GM18909 (cell line): ENCODE data around the gene EML3.
A peak's percentile ranks its signal among the peaks of the same experiment; 100 is the strongest.
"Not testable (repeated sequence)": the region's sequence is repeated elsewhere in the genome, so short reads cannot be mapped to it uniquely, and the experiment has no call there.

Experiments
- ATAC-seq: cut with Tn5 transposase; IDR thresholded peaks from one replicate; pipeline ENCODE4 v1.9.1; 2021; ENCODE audit warnings: mild to moderate bottlenecking; ENCODE audit not compliant: unreplicated experiment, poor library complexity

EML3 gene

DNA sequence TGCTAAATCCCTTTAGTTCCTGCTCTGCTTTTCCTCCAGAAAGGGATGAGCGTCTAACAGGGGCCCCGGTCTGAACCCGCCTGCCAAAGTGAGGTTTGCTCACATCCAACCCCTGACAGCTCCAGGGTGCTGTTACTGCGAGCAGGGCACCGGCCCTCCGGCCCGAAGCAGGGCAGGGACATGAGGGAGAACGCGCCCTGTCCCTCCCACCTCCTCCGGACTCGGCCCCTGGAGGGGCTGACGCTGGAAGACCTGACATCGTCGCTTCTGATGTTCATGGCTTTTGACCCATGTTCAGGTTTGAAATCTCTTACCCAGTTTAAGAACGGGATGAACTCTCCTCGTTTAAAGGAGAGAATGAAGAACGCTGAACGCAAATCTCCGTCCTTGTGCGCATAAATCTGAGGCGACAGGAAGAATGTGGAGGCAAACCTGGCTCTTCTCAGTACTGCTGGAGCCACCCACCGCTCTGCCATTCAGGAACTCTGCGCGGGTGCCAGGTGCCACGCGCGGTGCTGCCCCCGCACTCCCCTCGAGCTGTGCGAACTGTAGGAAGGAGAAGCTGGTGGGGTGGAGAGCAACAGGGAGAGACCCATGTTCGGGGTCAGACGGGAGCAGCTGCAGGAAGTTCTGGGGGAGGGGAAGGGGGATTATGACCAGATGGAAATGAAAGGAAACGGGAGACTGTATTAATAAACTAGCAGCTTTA lies 38.1 kb downstream of the EML3 start:
- peak; percentile 17 for ATAC-seq

DNA sequence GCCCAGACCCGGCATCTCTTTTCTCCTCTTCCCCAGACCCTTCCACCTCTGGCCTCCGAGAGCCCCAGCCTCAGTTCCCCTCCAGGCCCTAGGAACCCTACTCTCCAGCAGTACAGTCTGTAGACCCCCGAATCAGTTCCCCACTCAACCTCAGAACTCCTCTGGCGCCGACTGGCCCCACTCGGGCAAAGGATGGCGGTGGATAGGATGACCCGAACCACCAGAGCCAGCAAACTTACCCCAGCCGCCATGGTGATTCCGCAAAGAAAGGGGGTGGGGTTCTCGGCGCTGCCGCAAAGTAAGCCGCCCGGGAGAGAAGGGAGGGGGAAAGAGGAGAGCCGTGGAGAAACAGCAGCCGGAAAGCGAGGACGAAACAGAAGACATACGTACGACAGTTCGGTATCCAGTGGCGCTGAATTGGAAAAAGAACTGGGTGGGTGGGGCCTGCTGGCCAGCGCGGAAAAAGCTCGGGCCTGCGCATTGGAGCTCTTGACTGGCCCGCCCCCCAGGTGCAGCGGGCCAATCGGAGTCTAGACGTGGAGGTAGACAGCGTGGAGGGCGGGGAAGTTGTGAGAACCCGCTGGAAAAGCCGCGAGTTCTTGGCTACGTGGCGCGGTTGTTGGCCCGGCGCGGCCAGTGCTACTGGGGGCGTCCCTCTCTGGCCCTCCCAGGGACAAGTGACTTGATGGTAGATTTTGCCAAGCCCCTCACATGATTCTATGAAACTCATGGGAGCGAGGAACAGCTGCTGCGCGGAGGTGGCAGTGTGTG lies 38.8 kb downstream of the EML3 start, which contains the start of gene EEF1G:
EEF1G (minus strand) TSS at position 300 of the 771 bp plus-strand sequence; CDS start at position 251, 49 bp downstream.
- peak; percentile 92 for ATAC-seq

DNA sequence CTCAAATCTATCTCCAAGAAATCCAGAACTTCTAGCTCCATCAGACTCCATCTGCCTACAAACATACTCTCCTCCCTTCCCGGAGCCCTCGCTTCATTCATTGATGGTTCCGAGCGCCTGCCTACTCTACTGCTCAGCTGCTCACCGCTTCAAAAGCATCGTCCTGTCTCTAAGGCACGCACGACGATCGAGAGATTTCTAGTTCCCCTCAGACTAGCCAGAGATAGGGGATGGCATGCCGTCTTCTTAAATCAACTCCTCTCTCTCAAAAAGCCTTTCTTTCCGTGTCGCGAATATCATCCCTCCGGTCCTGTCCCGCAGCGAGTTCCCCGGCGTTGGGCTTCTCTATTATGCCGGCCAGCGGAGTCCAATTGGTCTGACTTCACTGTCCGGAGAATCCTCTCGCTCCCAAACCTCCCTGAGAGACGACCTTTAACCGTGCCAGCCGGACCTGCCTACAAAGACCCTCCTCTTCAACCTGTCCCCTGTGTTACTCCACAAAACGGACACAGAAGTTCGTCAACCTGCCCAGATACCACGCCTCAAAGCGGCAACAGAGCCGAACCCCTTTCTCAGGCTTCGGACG lies 39.5 kb downstream of the EML3 start:
- ATAC-seq = no peak

DNA sequence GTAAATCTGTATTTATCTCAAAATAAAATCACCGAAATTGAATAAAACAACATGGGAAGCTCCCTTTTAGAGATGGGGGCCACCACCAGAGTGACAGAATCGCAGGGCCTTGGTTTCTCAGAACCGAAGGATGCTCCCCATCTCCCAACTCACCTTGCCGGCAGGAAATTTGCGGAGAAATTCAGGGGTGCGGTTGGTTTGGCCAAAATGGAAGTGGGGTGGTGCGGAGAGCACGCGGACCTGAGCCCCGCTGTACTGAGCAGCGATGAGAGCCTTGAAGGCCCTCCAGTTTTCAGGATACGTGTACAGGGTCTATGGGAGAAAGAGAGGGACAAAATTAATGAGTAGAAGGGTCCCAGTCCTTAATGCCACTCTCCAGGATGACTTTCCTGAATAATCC lies 40.1 kb downstream of the EML3 start:
- no peak for ATAC-seq

DNA sequence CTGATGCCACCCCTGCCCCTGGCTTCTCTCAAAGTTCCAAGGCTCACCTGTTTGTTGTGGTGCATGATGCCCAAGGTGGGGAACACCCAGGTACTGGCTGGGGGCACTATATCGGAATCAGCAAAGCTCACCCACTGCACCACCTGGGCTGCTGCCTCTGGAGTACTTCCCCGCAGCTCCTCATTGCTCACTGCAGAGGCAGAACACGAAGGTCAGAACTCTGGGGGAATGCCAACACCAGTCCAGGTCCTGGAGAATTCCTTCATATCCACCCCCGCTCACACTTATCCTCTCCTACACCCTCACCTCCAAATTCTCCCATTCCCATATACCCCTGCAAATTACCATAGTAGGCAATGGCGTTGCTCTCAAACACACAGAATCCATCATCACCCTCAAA lies 41.1 kb downstream of the EML3 start:
- not testable (repeated sequence) for ATAC-seq

DNA sequence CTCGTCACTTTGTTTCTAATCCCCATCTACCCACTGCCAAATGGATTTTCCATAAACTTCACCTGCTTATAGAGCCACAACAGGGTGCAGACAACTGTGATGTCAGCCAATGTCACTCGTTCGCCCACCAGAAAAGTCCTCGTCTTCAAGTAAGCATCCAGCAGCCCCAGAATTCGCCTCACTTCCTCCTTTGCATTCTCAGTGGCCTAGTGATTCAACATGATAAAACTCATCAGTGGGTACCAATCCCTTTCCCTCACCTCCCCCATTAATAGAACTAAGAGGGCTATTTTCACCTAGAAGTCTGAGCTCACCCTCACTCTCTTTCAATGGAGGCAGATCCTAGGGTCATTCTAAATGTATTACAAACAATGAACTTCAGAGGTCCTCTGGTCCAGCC lies 41.7 kb downstream of the EML3 start:
- ATAC-seq = not testable (repeated sequence)

DNA sequence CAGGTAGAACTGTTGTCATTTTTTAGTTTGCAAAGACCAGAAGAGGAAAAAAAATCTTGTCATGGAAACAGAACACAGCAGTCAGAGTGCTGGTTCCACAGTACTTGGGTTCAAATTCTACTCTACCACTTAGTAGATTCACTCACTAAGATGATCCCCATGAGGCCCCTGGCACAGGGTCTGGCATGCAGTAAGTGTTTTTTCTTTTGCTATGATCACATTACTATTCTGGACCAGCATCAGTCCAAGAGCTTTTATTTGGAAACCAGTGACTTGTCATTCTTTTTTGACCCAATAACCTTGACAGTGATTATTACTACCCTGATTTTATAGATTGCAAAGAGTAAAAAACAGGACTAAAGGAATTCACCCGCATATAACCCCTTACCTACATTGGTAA lies 43.0 kb downstream of the EML3 start:
- no peak for ATAC-seq

DNA sequence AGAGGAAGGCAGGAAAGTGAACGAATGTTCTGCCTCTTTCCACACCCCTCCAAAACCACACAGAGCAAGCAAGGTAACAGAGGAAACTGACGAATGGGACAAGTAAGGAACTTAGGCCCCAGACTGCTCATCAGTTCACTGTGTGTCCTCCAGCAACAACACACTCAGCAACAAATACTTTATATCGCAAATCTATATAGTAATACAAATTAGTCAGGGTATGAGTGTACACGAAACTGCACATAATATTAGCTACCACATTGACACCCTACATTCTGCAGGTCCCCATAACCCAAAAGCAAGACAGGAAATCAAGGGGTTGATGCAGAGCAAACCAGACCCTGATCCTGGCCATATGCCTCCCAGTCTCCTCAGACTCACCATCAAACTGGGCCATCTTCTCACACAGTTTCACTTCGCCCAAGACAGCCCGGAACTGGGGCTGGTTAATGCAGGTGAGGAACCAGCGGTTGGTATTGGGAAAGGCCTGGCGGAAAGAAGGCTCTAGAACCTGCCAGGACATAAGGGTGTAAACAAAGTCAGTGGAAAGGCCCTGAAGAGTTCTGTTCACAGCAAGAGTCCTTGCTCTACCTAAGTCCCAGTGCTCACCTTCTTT lies 45.4 kb downstream of the EML3 start:
- ATAC-seq = no peak

DNA sequence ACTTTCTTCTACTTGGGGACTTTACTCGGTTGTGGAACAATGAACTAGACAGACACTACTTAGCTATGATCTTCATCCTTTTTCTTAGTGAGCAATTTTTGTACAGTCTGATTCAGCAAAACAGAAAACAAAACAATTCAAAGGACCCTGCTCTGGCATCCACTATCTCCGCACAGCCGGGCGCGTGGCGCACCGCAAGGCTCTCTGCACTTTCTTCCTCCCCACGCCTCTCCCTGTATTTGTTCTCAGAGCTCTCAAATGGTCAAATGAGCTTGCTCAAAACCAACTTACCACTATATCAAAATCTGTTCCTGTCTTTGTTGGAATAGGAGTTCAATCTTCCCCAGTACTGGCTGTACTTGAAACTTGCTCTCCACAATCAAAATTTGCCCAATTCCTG lies 46.3 kb downstream of the EML3 start:
- no peak for ATAC-seq

DNA sequence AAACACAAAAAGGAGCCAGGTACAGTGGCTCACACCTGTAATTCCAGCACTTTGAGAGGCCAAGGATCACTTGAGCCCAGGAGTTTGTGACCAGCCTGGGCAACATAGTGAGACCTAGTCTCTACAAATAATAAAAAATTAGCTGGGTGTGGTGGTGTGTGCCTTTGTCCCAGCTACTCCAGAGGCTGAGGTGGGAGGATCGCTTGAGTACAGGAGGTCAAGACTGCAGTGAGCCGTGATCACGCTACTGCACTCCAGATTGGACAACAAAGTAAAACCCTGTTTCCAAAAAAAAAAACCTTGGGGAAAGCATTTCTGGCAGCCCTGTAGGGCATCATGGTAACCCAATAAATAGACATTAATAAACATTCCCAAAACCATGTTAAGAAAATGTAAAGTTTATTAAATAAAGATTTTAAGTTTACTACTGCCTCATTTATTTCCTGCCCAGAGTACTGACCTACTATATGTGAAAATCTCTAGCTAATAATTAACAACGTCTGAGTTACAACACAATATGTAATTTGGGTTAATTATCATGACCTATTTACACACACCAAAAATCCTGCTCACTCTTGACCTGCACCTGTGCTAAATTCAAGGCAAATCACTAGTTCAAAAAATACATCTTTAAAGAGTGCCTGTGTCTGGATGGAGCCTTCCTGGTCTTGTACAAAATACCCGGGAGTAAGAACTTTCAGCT lies 47.3 kb downstream of the EML3 start:
- ATAC-seq = no peak

DNA sequence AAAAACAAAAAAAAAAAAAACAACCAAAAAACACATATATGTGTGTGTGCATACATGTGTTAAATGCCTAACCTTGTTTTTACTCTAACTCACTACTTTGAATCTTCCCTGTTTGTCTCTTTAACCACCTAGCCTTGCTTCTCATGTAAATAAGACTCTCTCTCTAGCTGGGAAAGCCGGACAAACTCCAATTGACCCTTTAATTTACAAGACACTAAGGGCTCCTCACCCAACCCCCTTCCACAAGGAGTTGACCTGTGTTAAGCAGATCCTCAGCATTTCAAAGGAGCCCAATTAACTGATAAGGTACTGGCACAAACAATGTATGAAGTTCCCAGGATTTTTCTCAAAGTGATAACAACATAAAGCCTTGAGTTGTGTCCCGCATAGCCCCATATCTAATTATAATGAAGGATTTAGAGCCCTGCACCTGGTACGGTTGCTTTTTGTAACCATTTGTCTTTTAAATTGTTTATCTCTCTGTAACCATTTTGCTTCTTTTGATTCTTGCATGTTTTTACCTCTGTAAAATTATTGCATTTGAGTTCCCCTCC lies 50.8 kb downstream of the EML3 start:
- not testable (repeated sequence) for ATAC-seq

DNA sequence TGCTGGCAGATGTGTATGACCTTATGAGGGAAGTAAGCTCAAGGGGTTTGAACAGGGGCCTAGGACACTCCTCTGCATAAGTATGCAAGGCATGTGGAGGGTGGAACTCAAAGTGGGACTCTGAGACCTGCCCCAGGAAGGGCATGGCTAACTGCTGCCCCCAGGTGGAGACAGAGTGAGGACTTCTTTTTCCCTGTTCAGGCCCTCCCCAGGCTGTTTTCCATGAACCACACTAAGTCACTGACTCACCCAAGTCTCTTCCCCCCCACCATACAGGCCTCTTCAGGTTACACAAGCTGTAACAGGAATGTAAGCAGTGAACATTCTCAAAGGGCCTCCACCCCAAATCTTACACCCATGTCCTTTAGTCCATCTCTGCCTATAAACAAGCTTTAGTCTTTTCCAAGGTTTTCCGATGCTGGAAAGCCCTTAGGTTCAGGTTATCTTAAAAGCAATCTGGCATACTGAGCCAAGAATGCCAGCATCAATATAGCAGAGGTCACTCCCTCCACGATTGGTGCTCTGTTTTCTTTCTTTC lies 51.9 kb downstream of the EML3 start:
- ATAC-seq = no peak

DNA sequence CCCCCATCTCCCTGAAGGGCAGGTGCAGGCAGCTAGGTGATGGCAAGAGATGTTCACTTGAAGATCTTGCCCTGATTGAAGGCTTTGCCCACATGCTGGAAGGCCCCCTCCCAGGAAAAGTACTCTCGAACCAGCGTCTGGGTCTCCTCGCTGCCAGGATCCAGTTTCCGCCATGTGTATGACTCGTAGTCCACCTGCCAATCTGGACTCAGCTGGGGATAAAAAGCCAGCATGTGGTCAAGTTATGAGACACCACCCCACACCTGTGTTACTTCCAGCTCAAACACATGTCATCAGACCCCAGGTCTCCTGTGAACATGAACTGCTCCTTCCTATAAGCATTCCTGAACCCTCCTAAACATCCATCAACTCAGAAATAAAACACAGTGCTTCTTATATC lies 52.9 kb downstream of the EML3 start:
- not testable (repeated sequence) for ATAC-seq

DNA sequence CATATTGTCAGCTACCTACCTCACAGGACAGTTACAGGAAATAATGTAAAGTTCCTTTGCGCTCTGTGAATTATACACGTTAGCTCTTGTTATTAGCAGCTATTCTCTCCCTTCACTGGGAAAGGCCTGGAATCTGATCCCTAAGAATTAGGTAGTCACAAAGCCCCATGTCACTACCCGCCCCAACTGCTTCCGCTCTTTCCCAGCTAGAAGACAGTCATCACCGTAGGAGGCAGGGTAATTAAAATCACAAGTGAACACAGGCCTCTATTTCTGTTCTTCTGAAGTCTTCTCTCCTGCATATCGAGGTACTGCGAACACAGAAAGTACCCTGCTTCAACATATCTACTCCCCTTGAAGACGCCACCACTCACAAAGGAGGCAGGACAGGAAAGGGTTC lies 53.4 kb downstream of the EML3 start:
- ATAC-seq = no peak

DNA sequence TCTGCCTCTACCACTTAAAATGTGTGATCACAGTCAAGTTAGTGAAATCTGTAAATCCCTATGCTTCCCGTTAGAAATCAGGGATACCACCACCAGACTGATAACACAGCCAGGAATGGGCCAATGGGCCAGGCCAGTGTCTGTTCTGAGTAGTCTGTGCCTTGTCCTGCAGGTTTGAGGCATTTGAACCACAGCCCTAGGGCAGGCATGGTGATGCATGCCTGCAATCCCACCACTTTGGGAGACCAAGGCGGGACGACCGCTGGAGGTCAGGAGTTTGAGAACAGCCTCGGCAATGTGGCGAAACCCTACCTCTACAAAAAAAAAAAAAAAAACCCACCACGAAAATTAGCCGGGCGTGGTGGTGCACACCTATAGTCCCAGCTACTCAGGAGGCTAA lies 53.9 kb downstream of the EML3 start:
- no peak for ATAC-seq

DNA sequence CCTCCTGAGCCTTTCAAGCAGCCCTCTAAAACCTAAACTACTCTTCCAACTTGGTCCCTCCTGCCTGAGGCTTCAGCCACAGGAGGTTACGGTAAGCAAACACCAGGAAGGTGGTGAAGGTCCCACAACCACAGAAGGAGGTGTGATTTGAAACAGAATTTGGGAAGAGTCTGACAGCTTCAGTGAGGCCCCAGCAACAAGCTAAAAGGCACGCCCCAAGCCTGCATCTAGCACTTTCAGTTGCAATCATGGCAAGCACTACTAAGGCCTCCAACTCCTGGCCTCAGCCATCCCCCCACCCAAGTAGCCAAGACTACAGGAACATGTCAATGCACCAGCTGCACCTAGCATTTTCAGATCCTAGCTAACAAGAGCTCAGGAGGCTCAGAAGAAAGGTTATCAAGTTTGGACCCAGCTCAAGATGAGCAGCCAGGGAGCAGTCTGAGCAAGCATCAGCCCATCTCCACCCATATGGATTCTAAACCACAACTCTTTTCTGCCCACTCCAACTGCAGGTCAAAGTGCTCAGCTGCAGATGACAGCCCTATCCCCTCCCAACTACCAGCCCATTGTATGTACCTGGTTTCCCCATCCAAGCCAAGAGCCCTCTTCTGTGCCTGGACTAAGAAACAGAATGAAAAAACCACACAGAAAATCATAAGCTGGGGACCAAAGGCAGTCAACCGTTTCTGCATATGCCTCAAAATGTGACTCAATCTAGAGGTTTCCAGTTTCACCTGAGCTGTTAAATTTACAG lies 55.5 kb downstream of the EML3 start:
- peak; percentile 18 for ATAC-seq

DNA sequence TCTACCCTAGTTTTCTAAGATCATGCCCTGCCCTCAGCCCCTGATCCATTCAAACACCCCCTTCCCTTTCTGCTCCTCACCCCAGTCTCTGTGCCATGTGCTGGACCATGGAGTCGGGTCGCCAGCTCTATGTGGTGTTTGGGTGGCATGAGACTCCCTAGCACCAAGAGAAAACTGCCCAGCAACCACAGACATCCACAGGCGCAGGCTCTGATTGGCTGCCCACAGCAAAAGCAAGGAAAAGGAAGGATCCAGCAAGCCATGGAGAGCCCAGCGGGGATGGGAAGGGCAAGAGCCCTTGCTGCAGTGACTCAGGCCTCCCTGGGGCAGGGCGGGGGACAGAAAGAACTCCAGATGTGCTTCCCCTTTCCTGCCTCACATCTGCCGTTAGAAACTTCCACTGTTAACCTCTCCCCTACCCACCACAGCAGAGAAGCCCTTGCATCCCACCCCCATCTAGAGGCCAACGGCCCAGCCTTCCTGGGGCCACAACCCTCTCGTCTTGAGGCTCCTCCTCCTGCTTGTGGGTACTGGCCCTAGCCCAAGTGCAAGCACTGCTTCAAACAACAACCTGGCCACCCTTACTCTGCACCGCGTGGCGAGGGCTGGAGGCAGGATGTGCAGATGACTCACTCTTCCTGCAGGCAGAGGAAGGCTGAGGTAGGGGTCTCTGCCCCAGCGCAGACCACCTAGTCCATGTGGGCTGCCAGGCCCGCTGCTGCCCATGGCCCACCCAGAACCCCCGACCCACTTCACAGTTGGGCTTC lies 56.3 kb downstream of the EML3 start:
- peak; percentile 48 for ATAC-seq

DNA sequence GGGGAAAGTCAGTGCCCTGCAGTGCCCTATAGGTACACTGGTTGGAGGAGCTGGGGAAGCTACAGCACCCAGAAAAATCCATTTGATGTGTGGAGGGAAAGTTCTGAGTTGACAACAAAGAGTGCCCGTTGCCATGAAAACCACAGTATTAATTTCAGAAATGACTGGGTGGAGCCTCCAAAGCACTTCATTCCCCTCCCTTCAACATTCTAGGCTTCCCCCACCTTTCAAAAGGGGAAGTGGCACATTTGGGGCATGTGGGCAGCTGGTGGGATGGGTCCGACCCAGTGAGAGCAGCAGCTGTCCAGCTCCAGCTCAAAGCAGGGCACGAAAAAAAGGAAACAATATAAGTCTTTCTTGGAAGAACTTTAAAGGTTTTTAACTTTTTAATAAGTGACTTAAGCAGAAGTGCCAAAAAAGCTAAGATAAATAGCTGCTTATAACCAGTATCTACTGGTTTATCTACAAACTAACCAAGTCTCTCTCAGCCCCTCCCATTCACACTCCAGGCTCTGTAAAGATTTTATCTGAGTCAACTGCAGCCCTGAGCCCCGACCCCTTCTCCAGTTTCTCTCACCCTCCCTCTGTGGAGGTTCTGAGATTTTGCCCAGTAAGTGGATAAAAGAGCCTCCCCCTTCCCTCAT lies 57.0 kb downstream of the EML3 start:
- ATAC-seq = peak; percentile 47
